Measurements from ENCODE around the gene KRT34. TPM values are rescaled to one million over a fixed set of nuclear protein-coding genes. Genes with fewer than 3 reads are reported as not detected.
"Not testable (repeated sequence)": the region's sequence is repeated elsewhere in the genome, so short reads cannot be mapped to it uniquely, and the experiment has no call there.

KRT34 gene
- total RNA-seq, 2 experiments from 2014 or later: not detected

- BruUV-seq (replicated peaks): no TSS peak
- Histone ChIP-seq H4K20me1 (ENCODE audit: insufficient read depth, low read length) (no peaks in the 10 kb centered on the region), H3K27ac (ENCODE audit: low read depth, low read length, poor library complexity, severe bottlenecking) (no peak overlapping the region), H3K4me1 (ENCODE audit: insufficient read depth, low read length, poor library complexity, severe bottlenecking) (no peaks in the 10 kb centered on the region), H3K4me3 (ENCODE audit: low read depth, low read length, poor library complexity, severe bottlenecking) (no peak overlapping the region), H3K9me2 (ENCODE audit: insufficient read depth, low read length) (no peaks in the 10 kb centered on the region), H3K9me3 (ENCODE audit: low read length) (no peaks in the 10 kb centered on the region), H2AFZ (ENCODE audit: low read length) (no peak overlapping the region), H3K79me2 (ENCODE audit: insufficient read depth, low read depth, low read length) (no peaks in the 10 kb centered on the region), H3K36me3 (ENCODE audit: insufficient read depth, low read length) (no peaks in the 10 kb centered on the region), H3K4me2 (ENCODE audit: low read length) (no peak overlapping the region)
- no peak for TF ChIP-seq EZH2phosphoT487 (IDR thresholded peaks at IDR 0.05; ENCODE audit: borderline replicate concordance, low read depth, low read length)
- no peak for TF ChIP-seq CTCF (conservative IDR thresholded peaks at IDR 0.05; ENCODE audit: low read length)
- intact Hi-C loops (cut with micrococcal nuclease; ENCODE audit: unreplicated experiment): no loop called here
- POLR2A ChIA-PET: no interaction called here
- no peak for DNase-seq (ENCODE audit: low spot score)
- CTCF ChIA-PET (ENCODE audit: unreplicated experiment): no interaction called here
Observed at GRCh38 chr17:41347869-41348760, 34.0 kb downstream of the KRT34 start.

- intact Hi-C loops (cut with micrococcal nuclease; ENCODE audit: unreplicated experiment); H2AFZ ChIP-seq (ENCODE audit: low read length); H4K20me1 ChIP-seq (ENCODE audit: insufficient read depth, low read length); H3K9me3 ChIP-seq (ENCODE audit: low read length); H3K79me2 ChIP-seq (ENCODE audit: insufficient read depth, low read depth, low read length); H3K36me3 ChIP-seq (ENCODE audit: insufficient read depth, low read length); H3K4me1 ChIP-seq (ENCODE audit: insufficient read depth, low read length, poor library complexity, severe bottlenecking); BruUV-seq (replicated peaks); DNase-seq (ENCODE audit: low spot score); CTCF ChIA-PET (ENCODE audit: unreplicated experiment); POLR2A ChIA-PET; H3K9me2 ChIP-seq (ENCODE audit: insufficient read depth, low read length); H3K4me3 ChIP-seq (ENCODE audit: low read depth, low read length, poor library complexity, severe bottlenecking); H3K4me2 ChIP-seq (ENCODE audit: low read length); H3K27ac ChIP-seq (ENCODE audit: low read depth, low read length, poor library complexity, severe bottlenecking): not testable (repeated sequence)
Observed at GRCh38 chr17:41346421-41346820, 35.7 kb downstream of the KRT34 start.

- CTCF ChIA-PET (ENCODE audit: unreplicated experiment): no interaction called here
Observed at GRCh38 chr17:41345992-41346391, 36.1 kb downstream of the KRT34 start.

More at GRCh38 chr17:41345992-41346391, 36.1 kb downstream of the KRT34 start:
- no peaks in the 10 kb centered on the region for H3K9me2 ChIP-seq (ENCODE audit: insufficient read depth, low read length)
- no peaks in the 10 kb centered on the region for H3K36me3 ChIP-seq (ENCODE audit: insufficient read depth, low read length)
- H4K20me1 ChIP-seq (ENCODE audit: insufficient read depth, low read length): no peaks in the 10 kb centered on the region
- H3K4me2 ChIP-seq (ENCODE audit: low read length): no peak overlapping the region
- TF ChIP-seq EZH2phosphoT487 (IDR thresholded peaks at IDR 0.05; ENCODE audit: borderline replicate concordance, low read depth, low read length) (no peak), CTCF (conservative IDR thresholded peaks at IDR 0.05; ENCODE audit: low read length) (no peak)
- no peak overlapping the region for H3K4me3 ChIP-seq (ENCODE audit: low read depth, low read length, poor library complexity, severe bottlenecking)
- no peak overlapping the region for H3K27ac ChIP-seq (ENCODE audit: low read depth, low read length, poor library complexity, severe bottlenecking)
- intact Hi-C loops (cut with micrococcal nuclease; ENCODE audit: unreplicated experiment): no loop called here
- H2AFZ ChIP-seq (ENCODE audit: low read length): no peak overlapping the region
- BruUV-seq (replicated peaks): no TSS peak
- H3K4me1 ChIP-seq (ENCODE audit: insufficient read depth, low read length, poor library complexity, severe bottlenecking): no peaks in the 10 kb centered on the region
- POLR2A ChIA-PET: no interaction called here
- DNase-seq (ENCODE audit: low spot score): no peak
- no peaks in the 10 kb centered on the region for H3K9me3 ChIP-seq (ENCODE audit: low read length)
- H3K79me2 ChIP-seq (ENCODE audit: insufficient read depth, low read depth, low read length): no peaks in the 10 kb centered on the region

All from OCI-LY7 (cell line).